NCI-H774 (cell line): Measurements from ENCODE around the gene ANP32A.
"Not testable (repeated sequence)": the region's sequence is repeated elsewhere in the genome, so short reads cannot be mapped to it uniquely, and the experiment has no call there.

Experiments used
- DNase-seq: peaks from one replicate; lab custom pipeline; 2025; lab: John Stamatoyannopoulos, UW

ANP32A gene

GRCh38 chr15:68781766-68782588 is 38.7 kb downstream of the ANP32A start:
- DNase-seq, result no peak

GRCh38 chr15:68781217-68781616 is 39.5 kb downstream of the ANP32A start:
- DNase-seq, result no peak

- DNase-seq, result no peak
These were observed 41.8 kb downstream of the ANP32A start for GRCh38 chr15:68778876-68779275.

GRCh38 chr15:68776477-68777270 is 44.0 kb downstream of the ANP32A start:
- no peak for DNase-seq

GRCh38 chr15:68775671-68776476 is 44.8 kb downstream of the ANP32A start:
- no peak for DNase-seq

- DNase-seq, result no peak
These were observed 45.5 kb downstream of the ANP32A start for GRCh38 chr15:68775236-68775577.

GRCh38 chr15:68774521-68775235 is 46.0 kb downstream of the ANP32A start:
- DNase-seq, result no peak

GRCh38 chr15:68774120-68774519 is 46.6 kb downstream of the ANP32A start:
- no peak for DNase-seq

GRCh38 chr15:68773036-68773435 is 47.7 kb downstream of the ANP32A start:
- no peak for DNase-seq

GRCh38 chr15:68770216-68770615 is 50.5 kb downstream of the ANP32A start:
- no peak for DNase-seq

- DNase-seq, result no peak
These were observed 51.0 kb downstream of the ANP32A start for GRCh38 chr15:68769702-68770101.

- no peak for DNase-seq
These were observed 52.4 kb downstream of the ANP32A start for GRCh38 chr15:68768321-68768720.

- DNase-seq, result no peak
These were observed 52.9 kb downstream of the ANP32A start for GRCh38 chr15:68767833-68768232.

- no peak for DNase-seq
These were observed 54.9 kb downstream of the ANP32A start for GRCh38 chr15:68765602-68766368.

GRCh38 chr15:68764090-68764489 is 56.6 kb downstream of the ANP32A start:
- DNase-seq, result no peak

- no peak for DNase-seq
These were observed 57.6 kb downstream of the ANP32A start for GRCh38 chr15:68763063-68763462.

GRCh38 chr15:68759982-68760579 is 60.6 kb downstream of the ANP32A start:
- DNase-seq, result not testable (repeated sequence)

- DNase-seq, result no peak
These were observed 65.0 kb downstream of the ANP32A start for GRCh38 chr15:68755731-68756130.

GRCh38 chr15:68751622-68752021 is 69.1 kb downstream of the ANP32A start:
- DNase-seq, result no peak

GRCh38 chr15:68749793-68750192 is 70.9 kb downstream of the ANP32A start:
- no peak for DNase-seq

- DNase-seq, result no peak
These were observed 71.3 kb downstream of the ANP32A start for GRCh38 chr15:68749365-68749764.
